Stimulated activated CD4-positive, alpha-beta T cell treated with anti-CD3 and anti-CD28 coated beads, Interleukin-12 subunit alpha, Interleukin-12 subunit beta, amount 100 ng/mL, for 48 hours (primary cell): ENCODE measurements around the gene PYCARD.

Experiments
- DNase-seq, 3 donors: peaks; one replicate each; pipeline ENCODE4 v3.0.0-alpha.2; 2020; ENCODE audit warnings: low read depth in 2 of 3, low spot score in 1 of 3

PYCARD gene

DNA sequence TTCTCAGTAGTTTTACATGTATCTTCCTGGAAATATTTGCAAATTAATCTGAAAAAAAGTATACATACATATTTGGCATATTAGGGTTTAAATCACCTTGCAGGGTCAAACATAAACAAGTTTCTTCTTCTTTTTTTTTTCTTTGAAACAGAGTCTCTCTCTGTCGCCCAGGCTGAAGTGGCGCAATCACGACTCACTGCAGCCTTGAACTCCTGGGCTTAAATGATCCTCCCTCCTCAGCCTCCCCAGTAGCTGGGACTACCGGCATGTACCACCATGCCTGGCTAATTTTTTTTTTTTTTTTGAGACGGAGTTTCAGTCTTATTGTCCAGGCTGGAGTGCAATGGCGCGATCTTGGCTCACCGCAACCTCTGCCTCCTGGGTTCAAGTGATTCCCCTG, 35.2 kb downstream of the PYCARD start:
- no peak for DNase-seq

DNA sequence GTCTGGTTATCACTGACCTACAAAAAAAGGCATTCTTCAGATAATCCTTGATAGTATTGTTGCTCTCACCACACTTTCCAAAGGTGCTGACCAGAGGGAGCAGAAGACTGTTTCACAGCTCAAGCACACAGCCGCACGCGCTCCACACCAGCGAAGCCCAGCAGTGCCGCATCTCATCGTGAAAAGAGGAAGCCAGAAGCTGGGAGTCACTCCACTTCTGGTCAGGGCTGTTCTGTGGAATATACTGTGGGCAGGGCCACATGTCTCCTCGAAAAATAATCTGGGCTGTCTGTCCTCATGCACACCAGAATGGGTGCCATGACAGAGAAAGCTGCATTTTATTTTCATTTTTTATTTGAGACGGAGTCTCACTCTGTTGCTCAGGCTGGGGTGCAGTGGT, 45.4 kb downstream of the PYCARD start:
- no peak for DNase-seq
